GM12878 (cell line): Measurements from ENCODE around the gene RHCE. TPM values are rescaled to one million over a fixed set of nuclear protein-coding genes. Genes with fewer than 3 reads are reported as not detected.

ENCODE experiments used
- ATAC-seq: fragments of 200-7000 bp; cut with Tn5 transposase; 3 replicates; pipeline ENCODE4 v1.9.1; 2020; ENCODE audit warnings: mild to moderate bottlenecking, moderate library complexity
- BruUV-seq: library from RNA; stranded (reverse); fragments of 400-500 nt; replicated peaks from 2 replicates; lab custom pipeline; 2021; lab: Mats Ljungman, UMichigan
- CTCF ChIA-PET: fragments of 300-600 bp; sonication (Branson Sonifier 250); formaldehyde crosslinking; extraction: SDS; loops from one replicate; lab custom pipeline; 2021; ENCODE audit warnings: inconsistent platforms; lab: Yijun Ruan, JAX
- POLR2A ChIA-PET: fragments of 350-600 bp; formaldehyde crosslinking; extraction: SDS; loops from one replicate; lab custom pipeline; 2021; ENCODE audit warnings: inconsistent platforms; lab: Charles Lee
- RAD21 ChIA-PET: fragments of 300-600 bp; sonication (Branson Sonifier 250); formaldehyde crosslinking; loops from one replicate; lab custom pipeline; 2023; ENCODE audit warnings: antibody characterized with exemption; ENCODE audit not compliant: unreplicated experiment; lab: Charles Lee
- SMC1A ChIA-PET: fragments of 300-600 bp; sonication (Branson Sonifier 250); formaldehyde crosslinking; loops from one replicate; lab custom pipeline; 2023; ENCODE audit not compliant: unreplicated experiment, uncharacterized antibody; lab: Charles Lee
- DNase-seq: peaks from one replicate; pipeline ENCODE4 v3.0.0-alpha.2; 2011; ENCODE audit warnings: low read depth, low spot score
- FAIRE-seq: peaks from 3 replicates; lab custom pipeline; 2011; peaks lifted over from hg19 to GRCh38; lab: Jason Lieb, UNC
- H2AFZ ChIP-seq: 2 replicates; pipeline ENCODE4 v1.6.0; 2011; ENCODE audit warnings: low read depth, low read length, control low read depth; ENCODE audit not compliant: control insufficient read depth
- H3K27ac ChIP-seq: 2 replicates; pipeline ENCODE4 v1.5.1; 2011; ENCODE audit warnings: control low read depth; ENCODE audit not compliant: control insufficient read depth, insufficient read depth
- H3K27me3 ChIP-seq, 2 experiments: replicated peaks in 1 of 2; 2 replicates each; pipeline versions ENCODE4 v1.6.0 to v1.6.1; 2011; ENCODE audit warnings: low read length in 1 of 2; ENCODE audit not compliant: control insufficient read depth in 2 of 2, insufficient read depth in 2 of 2
- H3K36me3 ChIP-seq, 2 experiments: 2 replicates each; pipeline ENCODE4 v1.5.1; 2011; ENCODE audit warnings: low read length in 1 of 2; ENCODE audit not compliant: control insufficient read depth in 2 of 2, insufficient read depth in 2 of 2
- H3K4me1 ChIP-seq: 2 replicates; pipeline ENCODE4 v1.6.1; 2011; ENCODE audit warnings: mild to moderate bottlenecking, low read length, moderate library complexity, mixed read lengths; ENCODE audit not compliant: control insufficient read depth, insufficient read depth
- H3K4me2 ChIP-seq: 2 replicates; pipeline ENCODE4 v1.6.0; 2011; ENCODE audit warnings: control low read depth; ENCODE audit not compliant: control insufficient read depth, insufficient read depth
- H3K4me3 ChIP-seq: fragments of 200-600 bp; sonication (generic); 2 replicates; pipeline ENCODE4 v1.5.1; 2016
- H3K79me2 ChIP-seq: 2 replicates; pipeline ENCODE4 v1.6.0; 2011; ENCODE audit warnings: low read length; ENCODE audit not compliant: control insufficient read depth, insufficient read depth
- H3K9ac ChIP-seq: 2 replicates; pipeline ENCODE4 v1.8.0; 2011; ENCODE audit warnings: low read length, control low read depth, mixed read lengths; ENCODE audit not compliant: control insufficient read depth, insufficient read depth
- H3K9me3 ChIP-seq: replicated peaks from 3 replicates; pipeline ENCODE4 v1.5.1; 2011; ENCODE audit warnings: mild to moderate bottlenecking, low read length; ENCODE audit not compliant: control insufficient read depth, insufficient read depth
- H4K20me1 ChIP-seq: 2 replicates; pipeline ENCODE4 v1.6.0; 2011; ENCODE audit not compliant: control insufficient read depth, insufficient read depth
- BCLAF1 ChIP-seq: fragments of 450-650 bp; IDR thresholded peaks from 2 replicates; pipeline ENCODE4 v1.6.1; 2017; ENCODE audit warnings: antibody characterized with exemption, mild to moderate bottlenecking, moderate library complexity
- MXI1 ChIP-seq: fragments of 150-350 bp; IDR thresholded peaks from 2 replicates; pipeline ENCODE4 v1.6.1; 2011; ENCODE audit warnings: low read depth, mild to moderate bottlenecking, inconsistent platforms, low read length, improper control_type of control experiment
- RAD51 ChIP-seq: fragments of 450-650 bp; IDR thresholded peaks from 2 replicates; pipeline ENCODE4 v1.6.1; 2016; ENCODE audit warnings: moderate library complexity, mild to moderate bottlenecking, inconsistent platforms
- RUNX3 ChIP-seq: IDR thresholded peaks from 2 replicates; pipeline ENCODE4 v1.6.1; 2012; ENCODE audit warnings: low read length, inconsistent platforms
- ZBTB33 ChIP-seq: fragments of 450-650 bp; IDR thresholded peaks from 2 replicates; pipeline ENCODE4 v1.6.1; 2017; ENCODE audit warnings: mild to moderate bottlenecking
- WGBS: methylation state at CpG from one replicate; pipeline ENCODE4 v1.1.6; 2016; ENCODE audit warnings: low lambda C conversion rate; ENCODE audit not compliant: insufficient replicate concordance, insufficient coverage; ENCODE audit errors: missing lambda C conversion rate; 5-methylcytosine and 5-hydroxymethylcytosine counted together
- in situ Hi-C: fragments of 300-500 bp; cut with MboI; formaldehyde crosslinking; loops from 9 replicates; pipeline ENCODE4 v1.14.3; 2018; ENCODE audit warnings: mixed read lengths
- intact Hi-C: fragments of 100-400 bp; cut with micrococcal nuclease; formaldehyde crosslinking; loops from one replicate; pipeline ENCODE4 v1.14.2; 2022; ENCODE audit not compliant: unreplicated experiment
- polyA plus RNA-seq, 11 experiments: library from polyadenylated mRNA; depleted of rRNA in 4 of 11; unstranded in 6 of 11; stranded (reverse) in 5 of 11; fragments of >200 nt; fragmentation: Nextera tagmentation in 4 of 11; fragmentation: Illumina TruSeq in 1 of 11; extraction: Ambion mirVana in 4 of 11; extraction: Trizol in 1 of 11; gene quantifications; 1 replicate in 1 of 11; 2 replicates in 10 of 11; pipeline versions ENCODE4 v1.2.1 to v1.2.3, GENCODE V29; 2011 to 2016; ENCODE audit warnings: inconsistent platforms in 2 of 11, missing spikeins in 2 of 11, low read depth in 1 of 11
- total RNA-seq, 4 experiments: library from RNA; depleted of rRNA in 3 of 4; stranded (reverse); fragments of >200 nt in 3 of 4; fragmentation: Illumina TruSeq in 1 of 4; extraction: Trizol in 1 of 4; gene quantifications; 2 replicates each; pipeline versions ENCODE4 v1.2.1 to v1.2.3, GENCODE V29; 2013 to 2021
- TF ChIP-seq, protein P1 (sequence below): IDR thresholded peaks from 2 replicates; pipeline ENCODE4 v1.6.1; 2011; ENCODE audit warnings: low read depth, low read length, improper control_type of control experiment, borderline replicate concordance
- TF ChIP-seq, protein P2 (sequence below): fragments of 450-650 bp; IDR thresholded peaks from 2 replicates; pipeline ENCODE4 v1.6.1; 2017; ENCODE audit warnings: mild to moderate bottlenecking, moderate library complexity
- TF ChIP-seq, protein P3 (sequence below): fragments of 450-650 bp; IDR thresholded peaks from 2 replicates; pipeline ENCODE4 v1.6.1; 2016; ENCODE audit warnings: mild to moderate bottlenecking

Gene RHCE
- total and polyA plus RNA-seq, 10 of the 15 experiments (the other 5 are each of a cell fraction or from before 2014, with no cell fraction given) = 0.06 to 0.41 (median 0.22) TPM; not detected in 2

DNA sequence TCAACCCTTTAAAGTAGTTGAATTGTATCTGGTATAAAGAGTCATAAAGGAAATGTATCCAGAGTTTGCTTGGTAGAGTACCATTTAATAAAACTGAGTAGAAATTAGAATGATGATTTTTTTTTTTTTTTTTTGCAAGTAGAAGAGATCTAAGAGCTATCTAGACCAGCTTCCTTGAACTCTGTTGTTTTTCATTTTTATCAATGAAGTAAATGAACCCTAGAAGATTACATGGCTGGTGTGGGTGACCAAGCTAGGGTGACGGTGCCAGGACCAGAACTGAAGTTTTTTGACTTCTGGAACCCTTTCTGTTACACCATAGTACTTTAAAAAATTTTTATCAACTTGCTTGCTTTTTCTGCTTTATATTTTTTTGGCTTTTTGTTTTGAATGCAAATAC, 47.0 kb upstream of the RHCE start (continued):
- TF ChIP-seq, protein P1, sequence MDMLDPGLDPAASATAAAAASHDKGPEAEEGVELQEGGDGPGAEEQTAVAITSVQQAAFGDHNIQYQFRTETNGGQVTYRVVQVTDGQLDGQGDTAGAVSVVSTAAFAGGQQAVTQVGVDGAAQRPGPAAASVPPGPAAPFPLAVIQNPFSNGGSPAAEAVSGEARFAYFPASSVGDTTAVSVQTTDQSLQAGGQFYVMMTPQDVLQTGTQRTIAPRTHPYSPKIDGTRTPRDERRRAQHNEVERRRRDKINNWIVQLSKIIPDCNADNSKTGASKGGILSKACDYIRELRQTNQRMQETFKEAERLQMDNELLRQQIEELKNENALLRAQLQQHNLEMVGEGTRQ = no peak

- intact Hi-C loops = no loop called here
- Histone ChIP-seq H3K27ac (no peak overlapping the region), H3K79me2 (peaks cover 1% of the 10 kb centered on the region), H3K9me3 (no peaks in the 10 kb centered on the region), H2AFZ (no peak overlapping the region), H3K36me3 (no peaks in the 10 kb centered on the region; a peak in 1 of 4 replicates), H3K4me2 (peak overlapping the region; percentile 71), H3K4me3 (no peak overlapping the region), H3K4me1 (peaks cover 6% of the 10 kb centered on the region), H4K20me1 (no peaks in the 10 kb centered on the region), H3K9ac (no peak overlapping the region), H3K27me3 (no peaks in the 10 kb centered on the region)
- BruUV-seq = no TSS peak
- SMC1A ChIA-PET = interaction anchor here (1.0 to 6.2 kb wide), 5 partner anchors 9 to 32 kb away, joined by 4 to 52 read pairs (median 5); no protein-coding TSS in a partner anchor
- in situ Hi-C loops = no loop called here
- FAIRE-seq (no peak), ATAC-seq (peak; percentile 79), DNase-seq (no peak)
- CTCF ChIA-PET = interaction anchor here (1.2 to 2.3 kb wide), 4 partner anchors 9 to 31 kb away, joined by 3 to 9 read pairs (median 4); no protein-coding TSS in a partner anchor
- 42% methylated on average over 4 of the region's 4 CpGs for WGBS
- TF ChIP-seq ZBTB33 (no peak), RUNX3 (peak; percentile 54; the same call in 1 of the 2 replicates), RAD51 (peak; percentile 31; the same call in 1 of the 2 replicates), BCLAF1 (no peak), MXI1 (peak; percentile 76)
- TF ChIP-seq, protein P2, sequence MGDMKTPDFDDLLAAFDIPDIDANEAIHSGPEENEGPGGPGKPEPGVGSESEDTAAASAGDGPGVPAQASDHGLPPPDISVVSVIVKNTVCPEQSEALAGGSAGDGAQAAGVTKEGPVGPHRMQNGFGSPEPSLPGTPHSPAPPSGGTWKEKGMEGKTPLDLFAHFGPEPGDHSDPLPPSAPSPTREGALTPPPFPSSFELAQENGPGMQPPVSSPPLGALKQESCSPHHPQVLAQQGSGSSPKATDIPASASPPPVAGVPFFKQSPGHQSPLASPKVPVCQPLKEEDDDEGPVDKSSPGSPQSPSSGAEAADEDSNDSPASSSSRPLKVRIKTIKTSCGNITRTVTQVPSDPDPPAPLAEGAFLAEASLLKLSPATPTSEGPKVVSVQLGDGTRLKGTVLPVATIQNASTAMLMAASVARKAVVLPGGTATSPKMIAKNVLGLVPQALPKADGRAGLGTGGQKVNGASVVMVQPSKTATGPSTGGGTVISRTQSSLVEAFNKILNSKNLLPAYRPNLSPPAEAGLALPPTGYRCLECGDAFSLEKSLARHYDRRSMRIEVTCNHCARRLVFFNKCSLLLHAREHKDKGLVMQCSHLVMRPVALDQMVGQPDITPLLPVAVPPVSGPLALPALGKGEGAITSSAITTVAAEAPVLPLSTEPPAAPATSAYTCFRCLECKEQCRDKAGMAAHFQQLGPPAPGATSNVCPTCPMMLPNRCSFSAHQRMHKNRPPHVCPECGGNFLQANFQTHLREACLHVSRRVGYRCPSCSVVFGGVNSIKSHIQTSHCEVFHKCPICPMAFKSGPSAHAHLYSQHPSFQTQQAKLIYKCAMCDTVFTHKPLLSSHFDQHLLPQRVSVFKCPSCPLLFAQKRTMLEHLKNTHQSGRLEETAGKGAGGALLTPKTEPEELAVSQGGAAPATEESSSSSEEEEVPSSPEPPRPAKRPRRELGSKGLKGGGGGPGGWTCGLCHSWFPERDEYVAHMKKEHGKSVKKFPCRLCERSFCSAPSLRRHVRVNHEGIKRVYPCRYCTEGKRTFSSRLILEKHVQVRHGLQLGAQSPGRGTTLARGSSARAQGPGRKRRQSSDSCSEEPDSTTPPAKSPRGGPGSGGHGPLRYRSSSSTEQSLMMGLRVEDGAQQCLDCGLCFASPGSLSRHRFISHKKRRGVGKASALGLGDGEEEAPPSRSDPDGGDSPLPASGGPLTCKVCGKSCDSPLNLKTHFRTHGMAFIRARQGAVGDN = peak; percentile 71
- TF ChIP-seq, protein P3, sequence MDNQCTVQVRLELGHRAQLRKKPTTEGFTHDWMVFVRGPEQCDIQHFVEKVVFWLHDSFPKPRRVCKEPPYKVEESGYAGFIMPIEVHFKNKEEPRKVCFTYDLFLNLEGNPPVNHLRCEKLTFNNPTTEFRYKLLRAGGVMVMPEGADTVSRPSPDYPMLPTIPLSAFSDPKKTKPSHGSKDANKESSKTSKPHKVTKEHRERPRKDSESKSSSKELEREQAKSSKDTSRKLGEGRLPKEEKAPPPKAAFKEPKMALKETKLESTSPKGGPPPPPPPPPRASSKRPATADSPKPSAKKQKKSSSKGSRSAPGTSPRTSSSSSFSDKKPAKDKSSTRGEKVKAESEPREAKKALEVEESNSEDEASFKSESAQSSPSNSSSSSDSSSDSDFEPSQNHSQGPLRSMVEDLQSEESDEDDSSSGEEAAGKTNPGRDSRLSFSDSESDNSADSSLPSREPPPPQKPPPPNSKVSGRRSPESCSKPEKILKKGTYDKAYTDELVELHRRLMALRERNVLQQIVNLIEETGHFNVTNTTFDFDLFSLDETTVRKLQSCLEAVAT = 0 out of 2 replicates have a peak, but pooled peaks have one; percentile 9
- POLR2A ChIA-PET = interaction anchor here (0.9 to 1.3 kb wide), 2 partner anchors 17 to 42 kb away, joined by 3 read pairs; no protein-coding TSS in a partner anchor
- RAD21 ChIA-PET = interaction anchor here (1.0 to 1.4 kb wide), 5 partner anchors 9 to 34 kb away, joined by 3 to 6 read pairs (median 4); no protein-coding TSS in a partner anchor
Observed at GRCh38 chr1:25467193-25467592, 46.6 kb upstream of the RHCE start.
